GM12878 (cell line): ENCODE data around the gene AVL9. TPM values are rescaled to one million over a fixed set of nuclear protein-coding genes. Genes with fewer than 3 reads are reported as not detected.

Source experiments
- ATAC-seq: fragments of 200-7000 bp; cut with Tn5 transposase; 3 replicates; pipeline ENCODE4 v1.9.1; 2020; ENCODE audit warnings: mild to moderate bottlenecking, moderate library complexity
- BruUV-seq: library from RNA; stranded (reverse); fragments of 400-500 nt; replicated peaks from 2 replicates; lab custom pipeline; 2021; lab: Mats Ljungman, UMichigan
- CTCF ChIA-PET: fragments of 300-600 bp; sonication (Branson Sonifier 250); formaldehyde crosslinking; extraction: SDS; loops from one replicate; lab custom pipeline; 2021; ENCODE audit warnings: inconsistent platforms; lab: Yijun Ruan, JAX
- POLR2A ChIA-PET: fragments of 350-600 bp; formaldehyde crosslinking; extraction: SDS; loops from one replicate; lab custom pipeline; 2021; ENCODE audit warnings: inconsistent platforms; lab: Charles Lee
- RAD21 ChIA-PET: fragments of 300-600 bp; sonication (Branson Sonifier 250); formaldehyde crosslinking; loops from one replicate; lab custom pipeline; 2023; ENCODE audit warnings: antibody characterized with exemption; ENCODE audit not compliant: unreplicated experiment; lab: Charles Lee
- SMC1A ChIA-PET: fragments of 300-600 bp; sonication (Branson Sonifier 250); formaldehyde crosslinking; loops from one replicate; lab custom pipeline; 2023; ENCODE audit not compliant: unreplicated experiment, uncharacterized antibody; lab: Charles Lee
- DNase-seq: peaks from one replicate; pipeline ENCODE4 v3.0.0-alpha.2; 2011; ENCODE audit warnings: low read depth, low spot score
- FAIRE-seq: peaks from 3 replicates; lab custom pipeline; 2011; peaks lifted over from hg19 to GRCh38; lab: Jason Lieb, UNC
- H2AFZ ChIP-seq: 2 replicates; pipeline ENCODE4 v1.6.0; 2011; ENCODE audit warnings: low read depth, low read length, control low read depth; ENCODE audit not compliant: control insufficient read depth
- H3K27ac ChIP-seq: 2 replicates; pipeline ENCODE4 v1.5.1; 2011; ENCODE audit warnings: control low read depth; ENCODE audit not compliant: control insufficient read depth, insufficient read depth
- H3K27me3 ChIP-seq, 2 experiments: replicated peaks in 1 of 2; 2 replicates each; pipeline versions ENCODE4 v1.6.0 to v1.6.1; 2011; ENCODE audit warnings: low read length in 1 of 2; ENCODE audit not compliant: control insufficient read depth in 2 of 2, insufficient read depth in 2 of 2
- H3K36me3 ChIP-seq, 2 experiments: 2 replicates each; pipeline ENCODE4 v1.5.1; 2011; ENCODE audit warnings: low read length in 1 of 2; ENCODE audit not compliant: control insufficient read depth in 2 of 2, insufficient read depth in 2 of 2
- H3K4me1 ChIP-seq: 2 replicates; pipeline ENCODE4 v1.6.1; 2011; ENCODE audit warnings: mild to moderate bottlenecking, low read length, moderate library complexity, mixed read lengths; ENCODE audit not compliant: control insufficient read depth, insufficient read depth
- H3K4me2 ChIP-seq: 2 replicates; pipeline ENCODE4 v1.6.0; 2011; ENCODE audit warnings: control low read depth; ENCODE audit not compliant: control insufficient read depth, insufficient read depth
- H3K4me3 ChIP-seq: fragments of 200-600 bp; sonication (generic); 2 replicates; pipeline ENCODE4 v1.5.1; 2016
- H3K79me2 ChIP-seq: 2 replicates; pipeline ENCODE4 v1.6.0; 2011; ENCODE audit warnings: low read length; ENCODE audit not compliant: control insufficient read depth, insufficient read depth
- H3K9ac ChIP-seq: 2 replicates; pipeline ENCODE4 v1.8.0; 2011; ENCODE audit warnings: low read length, control low read depth, mixed read lengths; ENCODE audit not compliant: control insufficient read depth, insufficient read depth
- H3K9me3 ChIP-seq: replicated peaks from 3 replicates; pipeline ENCODE4 v1.5.1; 2011; ENCODE audit warnings: mild to moderate bottlenecking, low read length; ENCODE audit not compliant: control insufficient read depth, insufficient read depth
- H4K20me1 ChIP-seq: 2 replicates; pipeline ENCODE4 v1.6.0; 2011; ENCODE audit not compliant: control insufficient read depth, insufficient read depth
- ATF2 ChIP-seq: IDR thresholded peaks from 2 replicates; pipeline ENCODE4 v1.6.1; 2012; ENCODE audit warnings: low read length, inconsistent platforms
- BMI1 ChIP-seq: fragments of 450-650 bp; IDR thresholded peaks from 2 replicates; pipeline ENCODE4 v1.6.1; 2016; ENCODE audit warnings: mild to moderate bottlenecking, moderate library complexity, borderline replicate concordance
- CBFB ChIP-seq: IDR thresholded peaks from 2 replicates; pipeline ENCODE4 v1.6.1; 2016; ENCODE audit warnings: antibody characterized with exemption, low read depth
- CREM ChIP-seq: IDR thresholded peaks from 2 replicates; pipeline ENCODE4 v1.6.1; 2014; ENCODE audit warnings: antibody characterized with exemption, low read depth
- E2F4 ChIP-seq: IDR thresholded peaks from 2 replicates; pipeline ENCODE4 v1.6.1; 2012; ENCODE audit warnings: low read depth, low read length, improper control_type of control experiment
- EZH2 ChIP-seq: IDR thresholded peaks from 2 replicates; pipeline ENCODE4 v1.6.1; 2012; ENCODE audit warnings: low read depth, mild to moderate bottlenecking, control low read depth, inconsistent platforms, low read length, borderline replicate concordance; ENCODE audit not compliant: control insufficient read depth
- FOS ChIP-seq: IDR thresholded peaks from 3 replicates; pipeline ENCODE4 v1.6.1; 2011; ENCODE audit warnings: borderline replicate concordance; ENCODE audit not compliant: insufficient read length; ENCODE audit errors: extremely low read depth
- HSF1 ChIP-seq: fragments of 150-350 bp; IDR thresholded peaks from 2 replicates; pipeline ENCODE4 v1.6.1; 2014; ENCODE audit warnings: mild to moderate bottlenecking, low read depth, low read length
- IKZF1 ChIP-seq: fragments of 450-650 bp; conservative IDR thresholded peaks from 2 replicates; pipeline ENCODE4 v1.6.1; 2017; ENCODE audit warnings: antibody characterized with exemption, mild to moderate bottlenecking
- MYC ChIP-seq: IDR thresholded peaks from 2 replicates; pipeline ENCODE4 v1.6.1; 2011; ENCODE audit warnings: mild to moderate bottlenecking, low read length, moderate library complexity, inconsistent platforms; ENCODE audit not compliant: insufficient read depth, insufficient replicate concordance, insufficient read length, severe bottlenecking
- NRF1 ChIP-seq: conservative IDR thresholded peaks from 2 replicates; pipeline ENCODE4 v1.6.1; 2011; ENCODE audit warnings: mild to moderate bottlenecking, low read depth, low read length, improper control_type of control experiment
- PBX3 ChIP-seq: IDR thresholded peaks from 2 replicates; pipeline ENCODE4 v1.6.1; 2011; ENCODE audit warnings: mild to moderate bottlenecking, low read depth, low read length, moderate library complexity; ENCODE audit not compliant: insufficient replicate concordance
- RB1 ChIP-seq: fragments of 450-650 bp; formaldehyde crosslinking; IDR thresholded peaks from 2 replicates; pipeline ENCODE4 v1.6.1; 2017; ENCODE audit warnings: mild to moderate bottlenecking, borderline replicate concordance
- SKIL ChIP-seq: fragments of 450-650 bp; IDR thresholded peaks from 2 replicates; pipeline ENCODE4 v1.6.1; 2017; ENCODE audit warnings: mild to moderate bottlenecking, low read depth, inconsistent platforms; ENCODE audit not compliant: poor library complexity, severe bottlenecking
- SMAD1 ChIP-seq: fragments of 450-650 bp; IDR thresholded peaks from 2 replicates; pipeline ENCODE4 v1.6.1; 2018; ENCODE audit warnings: mild to moderate bottlenecking, low read depth; ENCODE audit not compliant: partially characterized antibody
- SMAD5 ChIP-seq: IDR thresholded peaks from 2 replicates; pipeline ENCODE4 v1.6.1; 2016; ENCODE audit warnings: antibody characterized with exemption, low read depth
- ZBED1 ChIP-seq: IDR thresholded peaks from 2 replicates; pipeline ENCODE4 v1.6.1; 2016; ENCODE audit warnings: borderline replicate concordance
- ZNF622 ChIP-seq: fragments of 450-650 bp; IDR thresholded peaks from 2 replicates; pipeline ENCODE4 v1.6.1; 2017; ENCODE audit warnings: mild to moderate bottlenecking, inconsistent platforms
- WGBS: methylation state at CpG from one replicate; pipeline ENCODE4 v1.1.6; 2016; ENCODE audit warnings: low lambda C conversion rate; ENCODE audit not compliant: insufficient replicate concordance, insufficient coverage; ENCODE audit errors: missing lambda C conversion rate; 5-methylcytosine and 5-hydroxymethylcytosine counted together
- in situ Hi-C: fragments of 300-500 bp; cut with MboI; formaldehyde crosslinking; loops from 9 replicates; pipeline ENCODE4 v1.14.3; 2018; ENCODE audit warnings: mixed read lengths
- intact Hi-C: fragments of 100-400 bp; cut with micrococcal nuclease; formaldehyde crosslinking; loops from one replicate; pipeline ENCODE4 v1.14.2; 2022; ENCODE audit not compliant: unreplicated experiment
- polyA plus RNA-seq, 11 experiments: library from polyadenylated mRNA; depleted of rRNA in 4 of 11; unstranded in 6 of 11; stranded (reverse) in 5 of 11; fragments of >200 nt; fragmentation: Nextera tagmentation in 4 of 11; fragmentation: Illumina TruSeq in 1 of 11; extraction: Ambion mirVana in 4 of 11; extraction: Trizol in 1 of 11; gene quantifications; 1 replicate in 1 of 11; 2 replicates in 10 of 11; pipeline versions ENCODE4 v1.2.1 to v1.2.3, GENCODE V29; 2011 to 2016; ENCODE audit warnings: inconsistent platforms in 2 of 11, missing spikeins in 2 of 11, low read depth in 1 of 11
- total RNA-seq, 4 experiments: library from RNA; depleted of rRNA in 3 of 4; stranded (reverse); fragments of >200 nt in 3 of 4; fragmentation: Illumina TruSeq in 1 of 4; extraction: Trizol in 1 of 4; gene quantifications; 2 replicates each; pipeline versions ENCODE4 v1.2.1 to v1.2.3, GENCODE V29; 2013 to 2021

Gene AVL9
- total and polyA plus RNA-seq, 10 of the 15 experiments (the other 5 are each of a cell fraction or from before 2014, with no cell fraction given): 4.5 to 41.6 (median 20.1) TPM

- no peak for DNase-seq
- no peaks in the 10 kb centered on the region; the same call in 1 of the 2 replicates for H3K79me2 ChIP-seq
- POLR2A ChIA-PET: no interaction called here
- no peaks in the 10 kb centered on the region for H3K4me1 ChIP-seq
- ATAC-seq: no peak
- no peak overlapping the region for H3K4me2 ChIP-seq
- RAD21 ChIA-PET: no interaction called here
- no peaks in the 10 kb centered on the region for H3K27me3 ChIP-seq
- BruUV-seq: no TSS peak
- peaks cover 0 to 8% of the 10 kb centered on the region in 2 experiments; a peak in 2 of 4 replicates for H3K36me3 ChIP-seq
- 64% methylated on average over 3 of the region's 3 CpGs for WGBS
- FAIRE-seq: no peak
- H4K20me1 ChIP-seq: no peaks in the 10 kb centered on the region
- intact Hi-C loops: no loop called here
- H3K9ac ChIP-seq: no peak overlapping the region
- H3K4me3 ChIP-seq: no peak overlapping the region
- H3K27ac ChIP-seq: no peak overlapping the region
- in situ Hi-C loops: no loop called here
- SMC1A ChIA-PET: interaction anchor here (1.2 kb wide), 1 partner anchor 64 kb away, joined by 5 read pairs; no protein-coding TSS in a partner anchor
- H2AFZ ChIP-seq: no peak overlapping the region
- CTCF ChIA-PET: interaction anchor here (1.8 kb wide), 1 partner anchor 10 kb away, joined by 5 read pairs; no protein-coding TSS in a partner anchor
- no peaks in the 10 kb centered on the region for H3K9me3 ChIP-seq
- no peak for TF ChIP-seq ZNF622
- no peak for TF ChIP-seq PBX3
- no peak for TF ChIP-seq E2F4
- TF ChIP-seq FOS: no peak
- no peak for TF ChIP-seq IKZF1
- no peak for TF ChIP-seq CREM
- TF ChIP-seq BMI1: no peak
- TF ChIP-seq RB1: no peak
- no peak for TF ChIP-seq ATF2
- no peak for TF ChIP-seq HSF1
- TF ChIP-seq SMAD5: no peak
- TF ChIP-seq SMAD1: no peak
- TF ChIP-seq CBFB: no peak
- no peak for TF ChIP-seq EZH2
- no peak for TF ChIP-seq SKIL
- TF ChIP-seq NRF1: no peak
- TF ChIP-seq ZBED1: no peak
- TF ChIP-seq MYC: no peak
Measured at GRCh38 chr7:32564542-32564941, 69.3 kb downstream of the AVL9 start.
